IMR-90 (cell line): ENCODE measurements around the gene IGF2R. TPM values are rescaled to one million over a fixed set of nuclear protein-coding genes. Genes with fewer than 3 reads are reported as not detected.

Experiments
- ATAC-seq: fragments of 200-7000 bp; cut with Tn5 transposase; 2 replicates; pipeline ENCODE4 v1.9.1; 2020; ENCODE audit warnings: low read depth, mild to moderate bottlenecking, moderate library complexity
- BruUV-seq: library from RNA; stranded (reverse); fragments of 400-500 nt; replicated peaks from 2 replicates; lab custom pipeline; 2021; lab: Mats Ljungman, UMichigan
- CTCF ChIA-PET: fragments of 300-600 bp; formaldehyde crosslinking; extraction: SDS; loops from one replicate; lab custom pipeline; 2021; ENCODE audit warnings: antibody characterized with exemption; lab: Yijun Ruan, JAX
- POLR2A ChIA-PET: fragments of 300-600 bp; sonication (Branson Sonifier 250); formaldehyde crosslinking; loops from one replicate; lab custom pipeline; 2022; ENCODE audit warnings: antibody characterized with exemption; ENCODE audit not compliant: unreplicated experiment; lab: Charles Lee
- DNase-seq: peaks from one replicate; pipeline ENCODE4 v3.0.0; 2013
- H2AFZ ChIP-seq: replicated peaks from 2 replicates; pipeline ENCODE3; 2013; ENCODE audit warnings: low read length, mild to moderate bottlenecking; ENCODE audit not compliant: poor library complexity
- H2AK5ac ChIP-seq: 2 replicates; pipeline ENCODE4 v1.6.1; 2013; ENCODE audit warnings: low read depth, low read length, inconsistent platforms
- H2AK9ac ChIP-seq: replicated peaks from 2 replicates; pipeline ENCODE3; 2013; ENCODE audit warnings: mild to moderate bottlenecking, low read depth, low read length, moderate library complexity; ENCODE audit not compliant: poor library complexity
- H2BK120ac ChIP-seq: 2 replicates; pipeline ENCODE4 v1.6.1; 2013; ENCODE audit warnings: low read depth, low read length, inconsistent platforms
- H2BK15ac ChIP-seq: 3 replicates; pipeline ENCODE4 v1.6.1; 2013; ENCODE audit warnings: low read depth, low read length, inconsistent platforms
- H2BK20ac ChIP-seq: 2 replicates; pipeline ENCODE4 v1.6.1; 2013; ENCODE audit warnings: low read depth, mild to moderate bottlenecking, inconsistent platforms, low read length, moderate library complexity
- H2BK5ac ChIP-seq: 2 replicates; pipeline ENCODE4 v1.6.1; 2013; ENCODE audit warnings: mild to moderate bottlenecking, low read depth, low read length, inconsistent platforms; ENCODE audit not compliant: poor library complexity, severe bottlenecking
- H3K14ac ChIP-seq: replicated peaks from 2 replicates; pipeline ENCODE4 v1.6.1; 2013; ENCODE audit warnings: low read depth, low read length, inconsistent platforms
- H3K18ac ChIP-seq: 2 replicates; pipeline ENCODE4 v1.6.1; 2013; ENCODE audit warnings: low read depth, low read length, control low read depth
- H3K23ac ChIP-seq: 2 replicates; pipeline ENCODE4 v1.6.1; 2013; ENCODE audit warnings: low read depth, low read length, inconsistent platforms
- H3K27ac ChIP-seq: 2 replicates; pipeline ENCODE4 v1.5.1; 2013; ENCODE audit warnings: mild to moderate bottlenecking, control low read depth, low read length; ENCODE audit not compliant: insufficient read depth
- H3K27me3 ChIP-seq: 2 replicates; pipeline ENCODE4 v1.6.1; 2013; ENCODE audit warnings: low read length; ENCODE audit not compliant: control insufficient read depth, insufficient read depth
- H3K36me3 ChIP-seq: 2 replicates; pipeline ENCODE4 v1.6.1; 2013; ENCODE audit warnings: low read length, mixed read lengths; ENCODE audit not compliant: control insufficient read depth, insufficient read depth
- H3K4ac ChIP-seq: 2 replicates; pipeline ENCODE4 v1.6.1; 2013; ENCODE audit warnings: low read depth, low read length, inconsistent platforms
- H3K4me1 ChIP-seq: 2 replicates; pipeline ENCODE4 v1.6.1; 2013; ENCODE audit warnings: low read length, mixed read lengths; ENCODE audit not compliant: control insufficient read depth, insufficient read depth
- H3K4me2 ChIP-seq: 2 replicates; pipeline ENCODE4 v1.6.1; 2013; ENCODE audit warnings: low read depth, mild to moderate bottlenecking, control low read depth, low read length, moderate library complexity
- H3K4me3 ChIP-seq: 2 replicates; pipeline ENCODE4 v1.5.1; 2013; ENCODE audit warnings: low read depth, mild to moderate bottlenecking, control low read depth, low read length, moderate library complexity; ENCODE audit not compliant: insufficient read depth
- H3K56ac ChIP-seq: 2 replicates; pipeline ENCODE4 v1.6.1; 2013; ENCODE audit warnings: low read length, inconsistent platforms; ENCODE audit not compliant: insufficient read depth; ENCODE audit errors: extremely low read depth
- H3K79me1 ChIP-seq, 2 experiments: 2 replicates each; pipeline ENCODE4 v1.6.1; 2013; ENCODE audit warnings: low read length in 2 of 2, inconsistent platforms in 1 of 2, low read depth in 1 of 2
- H3K9ac ChIP-seq: 2 replicates; pipeline ENCODE4 v1.6.1; 2013; ENCODE audit warnings: low read depth, low read length, control low read depth
- H3K9me1 ChIP-seq: 2 replicates; pipeline ENCODE4 v1.6.1; 2013; ENCODE audit warnings: low read length, inconsistent platforms; ENCODE audit not compliant: insufficient read depth
- H3K9me3 ChIP-seq: 2 replicates; pipeline ENCODE4 v1.6.1; 2013; ENCODE audit warnings: low read length; ENCODE audit not compliant: control insufficient read depth, insufficient read depth
- H4K20me1 ChIP-seq: 2 replicates; pipeline ENCODE4 v1.6.1; 2013; ENCODE audit warnings: low read length, inconsistent platforms; ENCODE audit not compliant: insufficient read depth
- H4K5ac ChIP-seq: 2 replicates; pipeline ENCODE4 v1.6.1; 2013; ENCODE audit warnings: mild to moderate bottlenecking, low read depth, low read length, control low read depth
- H4K8ac ChIP-seq, 2 experiments: 2 replicates each; pipeline ENCODE4 v1.6.1; 2013; ENCODE audit warnings: low read depth in 2 of 2, low read length in 2 of 2, control low read depth in 1 of 2, inconsistent platforms in 1 of 2
- H4K91ac ChIP-seq: 2 replicates; pipeline ENCODE4 v1.6.1; 2013; ENCODE audit warnings: low read depth, low read length, inconsistent platforms; ENCODE audit not compliant: insufficient read depth
- BHLHE40 ChIP-seq: fragments of 150-350 bp; IDR thresholded peaks from 2 replicates; pipeline ENCODE4 v1.6.1; 2016; ENCODE audit warnings: mild to moderate bottlenecking, low read depth, low read length
- CEBPB ChIP-seq: IDR thresholded peaks from 2 replicates; pipeline ENCODE4 v1.6.1; 2012; ENCODE audit warnings: low read depth, low read length, improper control_type of control experiment
- FOS ChIP-seq: fragments of 150-350 bp; IDR thresholded peaks from 2 replicates; pipeline ENCODE4 v1.6.1; 2016; ENCODE audit warnings: low read depth, low read length
- MAFK ChIP-seq: IDR thresholded peaks from 2 replicates; pipeline ENCODE4 v1.6.1; 2012; ENCODE audit warnings: low read depth, low read length, improper control_type of control experiment
- MXI1 ChIP-seq: IDR thresholded peaks from 2 replicates; pipeline ENCODE4 v1.6.1; 2012; ENCODE audit warnings: low read depth, mild to moderate bottlenecking, low read length, moderate library complexity, borderline replicate concordance
- NFE2L2 ChIP-seq: fragments of 150-350 bp; IDR thresholded peaks from 2 replicates; pipeline ENCODE4 v1.6.1; 2016; ENCODE audit warnings: low read depth, mild to moderate bottlenecking, low read length
- POLR2A ChIP-seq: IDR thresholded peaks from 2 replicates; pipeline ENCODE4 v1.6.1; 2012; ENCODE audit warnings: mild to moderate bottlenecking, low read depth, low read length
- RAD21 ChIP-seq: IDR thresholded peaks from 2 replicates; pipeline ENCODE4 v1.6.1; 2012; ENCODE audit warnings: low read length, improper control_type of control experiment
- RCOR1 ChIP-seq: IDR thresholded peaks from 2 replicates; pipeline ENCODE4 v1.6.1; 2012; ENCODE audit warnings: mild to moderate bottlenecking, low read length, improper control_type of control experiment; ENCODE audit not compliant: insufficient replicate concordance
- WGBS, 2 experiments: methylation state at CpG; one replicate each; pipeline versions ENCODE4 v1.1.5 to v1.1.7; 2013; ENCODE audit warnings: missing lambda C conversion rate in 2 of 2; ENCODE audit not compliant: insufficient read length in 1 of 2; ENCODE audit errors: extremely low coverage in 2 of 2; 5-methylcytosine and 5-hydroxymethylcytosine counted together
- dilution Hi-C: fragments of 300-500 bp; cut with HindIII; formaldehyde crosslinking; loops from one replicate; pipeline ENCODE4 v1.14.3; 2018; ENCODE audit warnings: low sequenced_read_pairs; ENCODE audit not compliant: unreplicated experiment
- in situ Hi-C: fragments of 300-500 bp; cut with MboI; formaldehyde crosslinking; loops from 3 replicates; pipeline ENCODE4 v1.14.3; 2019; ENCODE audit warnings: low sequenced_read_pairs, inconsistent platforms, mixed read lengths
- intact Hi-C: fragments of 100-400 bp; cut with micrococcal nuclease; formaldehyde crosslinking; loops from 2 replicates; pipeline ENCODE4 v1.10.0; 2022
- polyA plus RNA-seq, 3 experiments: library from polyadenylated mRNA; depleted of rRNA; stranded (reverse); fragments of >200 nt; gene quantifications; 2 replicates each; pipeline ENCODE4 v1.2.3, GENCODE V29; 2012; ENCODE audit warnings: low replicate concordance in 1 of 3
- total RNA-seq: library from RNA; depleted of rRNA; stranded (reverse); fragments of >200 nt; gene quantifications from 2 replicates; pipeline ENCODE4 v1.2.3, GENCODE V29; 2012
- TF ChIP-seq, protein P1 (sequence below): fragments of 150-350 bp; IDR thresholded peaks from 2 replicates; pipeline ENCODE4 v1.6.1; 2017; ENCODE audit warnings: mild to moderate bottlenecking, antibody characterized with exemption, low read length, low read depth
- TF ChIP-seq, protein P2 (sequence below): fragments of 150-350 bp; IDR thresholded peaks from 2 replicates; pipeline ENCODE4 v1.6.1; 2016; ENCODE audit warnings: low read depth, mild to moderate bottlenecking, low read length, moderate library complexity, borderline replicate concordance
- TF ChIP-seq, protein P3 (sequence below): conservative IDR thresholded peaks from 2 replicates; pipeline ENCODE4 v1.5.1; 2012; ENCODE audit warnings: mild to moderate bottlenecking, low read depth, low read length, improper control_type of control experiment

IGF2R gene
- total and polyA plus RNA-seq, 2 of the 4 experiments (the other 2 are of a cell fraction): 33.2 to 41.4 TPM

DNA sequence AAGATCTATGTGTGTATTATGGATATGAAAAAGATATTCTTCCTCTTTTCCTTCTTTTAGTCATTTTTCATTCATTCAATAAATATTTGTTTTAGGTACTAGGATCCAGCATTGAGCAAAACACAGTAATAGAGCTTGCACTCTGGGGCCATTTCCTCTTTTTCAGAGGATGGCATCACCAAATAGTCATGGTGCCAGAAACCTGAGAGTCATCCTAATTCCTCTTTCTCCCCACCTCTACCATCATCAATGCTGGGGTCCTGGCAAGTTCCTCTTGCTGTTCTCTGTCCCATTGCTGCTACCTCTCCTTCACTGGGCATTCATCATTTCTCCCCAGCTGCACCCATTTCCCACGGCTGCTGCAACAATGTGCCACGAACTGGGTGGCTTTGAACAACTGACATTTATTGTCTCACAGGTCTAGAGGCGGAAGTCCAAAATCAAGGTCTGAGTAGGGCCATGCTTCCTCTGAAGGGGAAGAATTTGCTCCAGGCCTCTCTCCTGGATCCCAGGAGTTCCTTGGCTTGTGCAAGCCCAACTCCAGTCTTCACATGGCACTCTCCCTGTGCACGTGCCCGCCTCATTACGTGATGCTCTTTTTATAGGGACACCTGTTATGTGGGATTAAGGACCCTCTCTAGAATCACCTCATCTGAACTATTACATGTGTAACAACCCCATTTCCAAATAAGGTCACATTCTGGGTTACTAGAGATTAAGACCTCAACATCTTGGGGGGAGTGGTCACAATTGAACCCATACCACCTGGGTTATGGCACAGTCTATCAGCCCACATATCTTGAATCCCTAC, 9.5 kb upstream of the IGF2R start:
- 100% methylated on average over 2 of the region's 6 CpGs; no CpG with 5 or more reads in 1 of the 2 experiments for WGBS, 2 experiments
- peak overlapping the region; percentile 13; the same call in 1 of the 2 replicates for H3K27ac ChIP-seq

More for the DNA sequence above, 9.5 kb upstream of the IGF2R start:
- dilution Hi-C loops: no loop called here
- in situ Hi-C loops: loop anchor here (25.0 kb wide), 1 partner anchor 272 kb away; the partner anchor contains the start of gene SOD2
- H4K8ac ChIP-seq: 0 out of 4 replicates have a peak overlapping the region, but pooled peaks of 1 of the 2 experiments have one; percentile 36
- no peak overlapping the region for H2BK5ac ChIP-seq
- no peak overlapping the region for H3K9ac ChIP-seq
- no peaks in the 10 kb centered on the region for H3K36me3 ChIP-seq
- ChIA-PET CTCF (no interaction called here), POLR2A (no interaction called here)
- H3K23ac ChIP-seq: no peak overlapping the region
- peaks cover 3% of the 10 kb centered on the region for H3K27me3 ChIP-seq
- H2AFZ ChIP-seq: no peak overlapping the region
- H4K91ac ChIP-seq: no peak overlapping the region
- H3K14ac ChIP-seq: no peak overlapping the region
- H3K4ac ChIP-seq: no peak overlapping the region
- no peaks in the 10 kb centered on the region for H3K9me3 ChIP-seq
- no peak overlapping the region for H2AK5ac ChIP-seq
- DNase-seq: no peak
- no peaks in the 10 kb centered on the region for H3K79me1 ChIP-seq
- TF ChIP-seq FOS: no peak
- TF ChIP-seq, protein P1, sequence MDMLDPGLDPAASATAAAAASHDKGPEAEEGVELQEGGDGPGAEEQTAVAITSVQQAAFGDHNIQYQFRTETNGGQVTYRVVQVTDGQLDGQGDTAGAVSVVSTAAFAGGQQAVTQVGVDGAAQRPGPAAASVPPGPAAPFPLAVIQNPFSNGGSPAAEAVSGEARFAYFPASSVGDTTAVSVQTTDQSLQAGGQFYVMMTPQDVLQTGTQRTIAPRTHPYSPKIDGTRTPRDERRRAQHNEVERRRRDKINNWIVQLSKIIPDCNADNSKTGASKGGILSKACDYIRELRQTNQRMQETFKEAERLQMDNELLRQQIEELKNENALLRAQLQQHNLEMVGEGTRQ: no peak
- TF ChIP-seq, protein P2, sequence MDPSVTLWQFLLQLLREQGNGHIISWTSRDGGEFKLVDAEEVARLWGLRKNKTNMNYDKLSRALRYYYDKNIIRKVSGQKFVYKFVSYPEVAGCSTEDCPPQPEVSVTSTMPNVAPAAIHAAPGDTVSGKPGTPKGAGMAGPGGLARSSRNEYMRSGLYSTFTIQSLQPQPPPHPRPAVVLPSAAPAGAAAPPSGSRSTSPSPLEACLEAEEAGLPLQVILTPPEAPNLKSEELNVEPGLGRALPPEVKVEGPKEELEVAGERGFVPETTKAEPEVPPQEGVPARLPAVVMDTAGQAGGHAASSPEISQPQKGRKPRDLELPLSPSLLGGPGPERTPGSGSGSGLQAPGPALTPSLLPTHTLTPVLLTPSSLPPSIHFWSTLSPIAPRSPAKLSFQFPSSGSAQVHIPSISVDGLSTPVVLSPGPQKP: no peak
- no peak for TF ChIP-seq CEBPB
- TF ChIP-seq POLR2A: no peak
- no peak for TF ChIP-seq NFE2L2
- no peak for TF ChIP-seq BHLHE40
- TF ChIP-seq RCOR1: no peak
- TF ChIP-seq MXI1: no peak
- no peak for TF ChIP-seq RAD21
- no peak for TF ChIP-seq MAFK
- TF ChIP-seq, protein P3, sequence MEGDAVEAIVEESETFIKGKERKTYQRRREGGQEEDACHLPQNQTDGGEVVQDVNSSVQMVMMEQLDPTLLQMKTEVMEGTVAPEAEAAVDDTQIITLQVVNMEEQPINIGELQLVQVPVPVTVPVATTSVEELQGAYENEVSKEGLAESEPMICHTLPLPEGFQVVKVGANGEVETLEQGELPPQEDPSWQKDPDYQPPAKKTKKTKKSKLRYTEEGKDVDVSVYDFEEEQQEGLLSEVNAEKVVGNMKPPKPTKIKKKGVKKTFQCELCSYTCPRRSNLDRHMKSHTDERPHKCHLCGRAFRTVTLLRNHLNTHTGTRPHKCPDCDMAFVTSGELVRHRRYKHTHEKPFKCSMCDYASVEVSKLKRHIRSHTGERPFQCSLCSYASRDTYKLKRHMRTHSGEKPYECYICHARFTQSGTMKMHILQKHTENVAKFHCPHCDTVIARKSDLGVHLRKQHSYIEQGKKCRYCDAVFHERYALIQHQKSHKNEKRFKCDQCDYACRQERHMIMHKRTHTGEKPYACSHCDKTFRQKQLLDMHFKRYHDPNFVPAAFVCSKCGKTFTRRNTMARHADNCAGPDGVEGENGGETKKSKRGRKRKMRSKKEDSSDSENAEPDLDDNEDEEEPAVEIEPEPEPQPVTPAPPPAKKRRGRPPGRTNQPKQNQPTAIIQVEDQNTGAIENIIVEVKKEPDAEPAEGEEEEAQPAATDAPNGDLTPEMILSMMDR: no peak
- no peak overlapping the region for H3K56ac ChIP-seq
- H3K9me1 ChIP-seq: no peaks in the 10 kb centered on the region
- no TSS peak for BruUV-seq
- ATAC-seq: no peak
- no peak overlapping the region; the same call in 1 of the 2 replicates for H3K18ac ChIP-seq
- no peak overlapping the region; the same call in 1 of the 2 replicates for H3K4me2 ChIP-seq
- no peak overlapping the region for H2BK20ac ChIP-seq
- intact Hi-C loops: no loop called here
- H3K4me3 ChIP-seq: no peak overlapping the region
- no peak overlapping the region; the same call in 1 of the 2 replicates for H4K5ac ChIP-seq
- no peak overlapping the region for H2AK9ac ChIP-seq
- peaks cover 4% of the 10 kb centered on the region for H3K4me1 ChIP-seq
- H2BK120ac ChIP-seq: no peak overlapping the region
- no peaks in the 10 kb centered on the region for H4K20me1 ChIP-seq
- H2BK15ac ChIP-seq: no peak overlapping the region
